Astrocyte (in vitro differentiated cells and primary cell): Measurements from ENCODE around the gene MKNK1. TPM values are rescaled to one million over a fixed set of nuclear protein-coding genes. Genes with fewer than 3 reads are reported as not detected.

Experiments
- DNase-seq: peaks from one replicate; pipeline ENCODE4 v3.0.0-alpha.2; 2010; ENCODE audit warnings: low read depth
- FAIRE-seq: peaks from 2 replicates; lab custom pipeline; 2011; peaks lifted over from hg19 to GRCh38; lab: Jason Lieb, UNC
- H2AFZ ChIP-seq: 2 replicates; pipeline ENCODE4 v1.6.0; 2012; ENCODE audit warnings: low read depth, low read length, inconsistent platforms
- H3K27ac ChIP-seq: 2 replicates; pipeline ENCODE4 v1.5.1; 2011; ENCODE audit warnings: low read depth, low read length, inconsistent platforms
- H3K27me3 ChIP-seq: 2 replicates; pipeline ENCODE4 v1.6.0; 2011; ENCODE audit warnings: low read length, inconsistent platforms; ENCODE audit not compliant: insufficient read depth
- H3K36me3 ChIP-seq: 2 replicates; pipeline ENCODE4 v1.5.1; 2011; ENCODE audit warnings: low read length, inconsistent platforms; ENCODE audit not compliant: insufficient read depth
- H3K4me1 ChIP-seq: 2 replicates; pipeline ENCODE4 v1.5.1; 2011; ENCODE audit warnings: low read length, inconsistent platforms; ENCODE audit not compliant: insufficient read depth
- H3K4me2 ChIP-seq: 2 replicates; pipeline ENCODE4 v1.6.0; 2012; ENCODE audit warnings: low read length, inconsistent platforms
- H3K4me3 ChIP-seq: 2 replicates; pipeline ENCODE4 v1.5.1; 2011; ENCODE audit warnings: low read depth, mild to moderate bottlenecking, low read length, inconsistent platforms; ENCODE audit not compliant: insufficient read depth
- H3K79me2 ChIP-seq: 2 replicates; pipeline ENCODE4 v1.6.0; 2012; ENCODE audit warnings: mild to moderate bottlenecking, low read length, inconsistent platforms; ENCODE audit not compliant: insufficient read depth
- H3K9ac ChIP-seq: 2 replicates; pipeline ENCODE4 v1.6.0; 2012; ENCODE audit warnings: mild to moderate bottlenecking, low read length, inconsistent platforms
- H3K9me3 ChIP-seq: 2 replicates; pipeline ENCODE4 v1.5.1; 2012; ENCODE audit warnings: low read depth, mild to moderate bottlenecking, low read length, inconsistent platforms; ENCODE audit not compliant: insufficient read depth
- H4K20me1 ChIP-seq: 2 replicates; pipeline ENCODE4 v1.6.0; 2012; ENCODE audit warnings: low read length, inconsistent platforms; ENCODE audit not compliant: insufficient read depth
- H3K27ac Mint-ChIP-seq: one replicate; pipeline ENCODE4 v1.8.0; 2021; ENCODE audit warnings: mild to moderate bottlenecking, mixed read lengths; ENCODE audit not compliant: unreplicated experiment
- H3K27me3 Mint-ChIP-seq: one replicate; pipeline ENCODE4 v1.8.0; 2021; ENCODE audit warnings: low read depth, mixed read lengths; ENCODE audit not compliant: unreplicated experiment
- H3K36me3 Mint-ChIP-seq: one replicate; pipeline ENCODE4 v1.8.0; 2021; ENCODE audit warnings: low read depth, mixed read lengths; ENCODE audit not compliant: unreplicated experiment
- H3K4me1 Mint-ChIP-seq: one replicate; pipeline ENCODE4 v1.8.0; 2021; ENCODE audit warnings: low read depth, mixed read lengths; ENCODE audit not compliant: unreplicated experiment
- H3K4me3 Mint-ChIP-seq: one replicate; pipeline ENCODE4 v1.8.0; 2021; ENCODE audit warnings: mild to moderate bottlenecking, moderate library complexity, mixed read lengths; ENCODE audit not compliant: unreplicated experiment
- H3K9me3 Mint-ChIP-seq: one replicate; pipeline ENCODE4 v1.8.0; 2021; ENCODE audit warnings: mild to moderate bottlenecking, mixed read lengths; ENCODE audit not compliant: unreplicated experiment
- EZH2 ChIP-seq: IDR thresholded peaks from 2 replicates; pipeline ENCODE4 v1.6.1; 2012; ENCODE audit warnings: mild to moderate bottlenecking, low read length, inconsistent platforms; ENCODE audit not compliant: insufficient read depth
- total RNA-seq: library from RNA; stranded (reverse); gene quantifications from 2 replicates; pipeline ENCODE4 v1.2.1, GENCODE V29; 2021
- TF ChIP-seq, protein P1 (sequence below): IDR thresholded peaks from 2 replicates; pipeline ENCODE4 v1.5.1; 2011; ENCODE audit warnings: low read depth, mild to moderate bottlenecking, inconsistent platforms, low read length, moderate library complexity; ENCODE audit not compliant: insufficient read depth

The MKNK1 gene
- total RNA-seq, 1 donor from 2014 or later = 26.9 TPM

DNA sequence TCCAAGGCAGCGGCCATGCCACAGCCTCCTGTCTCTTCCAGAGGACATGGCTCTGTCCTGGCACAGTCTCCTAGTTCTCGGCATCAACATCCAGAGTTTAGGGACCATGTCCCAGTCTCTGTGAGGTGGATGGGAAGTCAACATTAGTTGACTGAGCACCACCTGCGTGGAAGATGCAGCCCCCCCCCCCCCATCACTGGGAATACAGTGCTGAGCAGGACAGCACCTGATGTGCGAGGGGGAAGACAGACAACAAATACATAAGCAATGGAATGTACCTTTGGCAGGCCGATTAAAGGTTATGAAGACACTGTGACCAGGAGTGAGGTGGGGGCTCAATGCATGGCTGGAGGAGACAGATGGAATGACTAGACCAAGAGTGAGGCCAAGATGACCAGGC, 79.2 kb downstream of the MKNK1 start:
- H3K27ac Mint-ChIP-seq = no peak overlapping the region
- peaks cover 28% of the 10 kb centered on the region for H3K27me3 ChIP-seq
- FAIRE-seq = no peak
- H4K20me1 ChIP-seq = no peaks in the 10 kb centered on the region
- no peaks in the 10 kb centered on the region for H3K36me3 ChIP-seq
- peaks cover 28% of the 10 kb centered on the region for H3K4me1 Mint-ChIP-seq
- no peak overlapping the region for H3K9ac ChIP-seq
- TF ChIP-seq EZH2 = no peak
- TF ChIP-seq, protein P1, sequence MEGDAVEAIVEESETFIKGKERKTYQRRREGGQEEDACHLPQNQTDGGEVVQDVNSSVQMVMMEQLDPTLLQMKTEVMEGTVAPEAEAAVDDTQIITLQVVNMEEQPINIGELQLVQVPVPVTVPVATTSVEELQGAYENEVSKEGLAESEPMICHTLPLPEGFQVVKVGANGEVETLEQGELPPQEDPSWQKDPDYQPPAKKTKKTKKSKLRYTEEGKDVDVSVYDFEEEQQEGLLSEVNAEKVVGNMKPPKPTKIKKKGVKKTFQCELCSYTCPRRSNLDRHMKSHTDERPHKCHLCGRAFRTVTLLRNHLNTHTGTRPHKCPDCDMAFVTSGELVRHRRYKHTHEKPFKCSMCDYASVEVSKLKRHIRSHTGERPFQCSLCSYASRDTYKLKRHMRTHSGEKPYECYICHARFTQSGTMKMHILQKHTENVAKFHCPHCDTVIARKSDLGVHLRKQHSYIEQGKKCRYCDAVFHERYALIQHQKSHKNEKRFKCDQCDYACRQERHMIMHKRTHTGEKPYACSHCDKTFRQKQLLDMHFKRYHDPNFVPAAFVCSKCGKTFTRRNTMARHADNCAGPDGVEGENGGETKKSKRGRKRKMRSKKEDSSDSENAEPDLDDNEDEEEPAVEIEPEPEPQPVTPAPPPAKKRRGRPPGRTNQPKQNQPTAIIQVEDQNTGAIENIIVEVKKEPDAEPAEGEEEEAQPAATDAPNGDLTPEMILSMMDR = no peak
- no peaks in the 10 kb centered on the region for H3K36me3 Mint-ChIP-seq
- no peak overlapping the region for H3K4me3 ChIP-seq
- H3K9me3 Mint-ChIP-seq = no peaks in the 10 kb centered on the region
- H3K27ac ChIP-seq = no peak overlapping the region
- no peak overlapping the region for H3K4me2 ChIP-seq
- H3K4me1 ChIP-seq = peaks cover 27% of the 10 kb centered on the region
- H3K27me3 Mint-ChIP-seq = peaks cover 48% of the 10 kb centered on the region
- no peaks in the 10 kb centered on the region for H3K79me2 ChIP-seq
- H3K9me3 ChIP-seq = no peaks in the 10 kb centered on the region
- H3K4me3 Mint-ChIP-seq = no peak overlapping the region
- H2AFZ ChIP-seq = no peak overlapping the region
- no peak for DNase-seq

DNA sequence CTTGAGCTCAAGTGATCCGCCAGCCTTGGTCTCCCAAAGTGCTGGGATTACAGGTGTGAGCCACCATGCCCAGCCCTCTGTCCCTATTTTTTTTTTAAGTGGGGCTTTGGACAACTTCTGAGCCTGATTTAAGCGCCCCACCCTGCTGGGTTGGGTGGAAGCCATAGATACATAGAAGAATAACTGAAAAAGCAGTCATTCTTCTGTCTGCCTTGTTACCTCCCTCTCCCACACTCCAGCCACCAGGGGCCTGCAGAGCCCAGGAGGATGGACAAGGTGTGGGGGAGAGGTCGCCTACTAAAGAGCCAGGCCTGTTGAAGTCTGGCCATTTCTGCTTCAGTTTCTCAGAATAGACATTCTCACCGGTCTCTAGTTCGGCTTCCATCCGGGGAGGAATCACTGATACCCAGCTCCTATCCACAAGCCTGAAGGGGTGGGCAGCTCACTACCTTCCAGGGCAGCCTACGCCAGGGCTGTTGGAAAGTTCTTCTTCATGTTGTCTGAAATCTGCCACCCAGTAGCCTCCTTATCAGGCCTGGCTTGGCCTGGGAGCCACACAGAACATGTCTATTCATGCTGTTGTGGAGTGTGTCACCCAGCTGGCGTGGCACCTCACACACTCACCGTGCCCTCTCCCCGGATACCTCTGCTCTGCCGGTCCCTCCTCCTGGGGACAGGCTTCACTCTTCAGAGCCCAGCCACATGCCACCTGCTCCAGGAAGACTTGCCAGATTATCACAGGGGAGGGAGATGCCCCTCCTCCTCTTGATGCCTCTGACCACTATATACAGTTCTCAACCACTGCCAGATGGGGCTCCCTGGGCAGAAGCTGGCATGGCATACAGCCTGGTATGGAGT, 80.3 kb downstream of the MKNK1 start:
- Histone ChIP-seq H3K4me2 (no peak overlapping the region), H3K36me3 (no peaks in the 10 kb centered on the region), H3K4me3 (no peak overlapping the region), H3K79me2 (no peaks in the 10 kb centered on the region), H2AFZ (no peak overlapping the region), H3K27me3 (peaks cover 22% of the 10 kb centered on the region), H3K9me3 (no peaks in the 10 kb centered on the region), H4K20me1 (no peaks in the 10 kb centered on the region), H3K4me1 (peaks cover 34% of the 10 kb centered on the region), H3K9ac (no peak overlapping the region), H3K27ac (no peak overlapping the region)
- Mint-ChIP-seq H3K9me3 (no peaks in the 10 kb centered on the region), H3K36me3 (no peaks in the 10 kb centered on the region), H3K27me3 (peaks cover 37% of the 10 kb centered on the region), H3K4me3 (no peak overlapping the region), H3K4me1 (peaks cover 30% of the 10 kb centered on the region), H3K27ac (no peak overlapping the region)
- TF ChIP-seq, protein P1 = no peak
- no peak for TF ChIP-seq EZH2
- DNase-seq (no peak), FAIRE-seq (no peak)

DNA sequence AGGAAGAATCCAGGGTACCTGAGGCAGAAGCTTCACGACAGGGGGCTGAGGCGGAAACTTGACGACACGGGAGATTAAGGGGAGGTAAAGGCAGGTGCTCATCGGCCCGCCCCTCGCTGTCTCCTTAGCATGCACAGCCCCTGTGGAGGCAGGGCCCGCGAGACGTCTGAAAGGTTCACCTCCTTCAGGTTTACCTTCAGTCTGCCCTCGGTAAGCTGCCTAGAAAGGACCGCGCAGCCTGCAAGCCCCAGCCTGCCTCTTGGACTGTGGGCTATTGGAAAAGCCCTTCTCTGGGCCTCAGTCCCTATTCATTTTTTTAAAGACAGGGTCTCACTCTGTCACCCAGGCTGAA, 81.1 kb downstream of the MKNK1 start:
- Histone ChIP-seq H3K4me2 (peak overlapping the region; percentile 57), H3K4me3 (no peak overlapping the region), H3K4me1 (peaks cover 34% of the 10 kb centered on the region), H3K27me3 (peaks cover 24% of the 10 kb centered on the region), H3K9me3 (no peaks in the 10 kb centered on the region), H3K27ac (no peak overlapping the region), H3K79me2 (no peaks in the 10 kb centered on the region), H4K20me1 (no peaks in the 10 kb centered on the region), H2AFZ (no peak overlapping the region), H3K36me3 (no peaks in the 10 kb centered on the region), H3K9ac (no peak overlapping the region)
- peaks cover 36% of the 10 kb centered on the region for H3K4me1 Mint-ChIP-seq
- H3K9me3 Mint-ChIP-seq = no peaks in the 10 kb centered on the region
- no peak overlapping the region for H3K4me3 Mint-ChIP-seq
- H3K27me3 Mint-ChIP-seq = peaks cover 30% of the 10 kb centered on the region
- H3K27ac Mint-ChIP-seq = no peak overlapping the region
- TF ChIP-seq, protein P1 = no peak
- no peak for TF ChIP-seq EZH2
- DNase-seq = no peak
- H3K36me3 Mint-ChIP-seq = no peaks in the 10 kb centered on the region
- no peak for FAIRE-seq
